ENCODE results near the gene PRDX2.
"Not testable (repeated sequence)": the region's sequence is repeated elsewhere in the genome, so short reads cannot be mapped to it uniquely, and the experiment has no call there.

PRDX2 gene

DNA sequence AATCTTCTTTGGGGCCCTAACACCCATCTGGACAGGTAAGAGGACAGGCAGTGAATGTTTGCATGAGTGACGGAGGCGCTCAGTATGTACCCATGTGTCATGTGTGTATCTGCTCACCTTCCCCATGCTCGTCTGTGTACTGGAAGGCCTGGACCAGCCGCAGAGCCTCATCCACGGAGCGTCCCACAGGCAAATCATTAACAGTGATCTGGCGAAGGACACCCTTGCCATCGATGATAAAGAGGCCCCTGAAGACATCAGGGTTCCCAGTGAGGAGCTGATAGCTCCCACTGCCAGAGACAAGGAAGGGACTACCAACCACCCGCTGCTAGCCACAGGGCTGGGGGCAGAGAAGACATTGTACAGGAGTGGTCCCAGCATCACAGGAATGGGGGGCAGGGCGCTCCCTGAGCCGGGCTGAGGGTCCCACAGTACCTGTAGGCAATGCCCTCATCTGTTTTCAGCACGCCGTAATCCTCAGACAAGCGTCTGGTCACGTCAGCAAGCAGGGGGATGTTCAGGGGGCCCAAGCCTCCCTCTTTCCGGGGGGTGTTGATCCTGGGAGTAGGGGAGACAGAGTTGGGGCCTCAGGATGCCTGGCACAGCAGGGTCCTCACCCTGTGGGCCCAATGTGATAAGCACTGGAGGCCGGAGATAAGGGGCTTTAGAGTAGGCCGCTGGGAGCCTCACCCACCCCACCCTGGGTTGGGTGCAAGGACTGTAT lies 1.7 kb downstream of the PRDX2 start:
- TF ChIP-seq, protein P1, sequence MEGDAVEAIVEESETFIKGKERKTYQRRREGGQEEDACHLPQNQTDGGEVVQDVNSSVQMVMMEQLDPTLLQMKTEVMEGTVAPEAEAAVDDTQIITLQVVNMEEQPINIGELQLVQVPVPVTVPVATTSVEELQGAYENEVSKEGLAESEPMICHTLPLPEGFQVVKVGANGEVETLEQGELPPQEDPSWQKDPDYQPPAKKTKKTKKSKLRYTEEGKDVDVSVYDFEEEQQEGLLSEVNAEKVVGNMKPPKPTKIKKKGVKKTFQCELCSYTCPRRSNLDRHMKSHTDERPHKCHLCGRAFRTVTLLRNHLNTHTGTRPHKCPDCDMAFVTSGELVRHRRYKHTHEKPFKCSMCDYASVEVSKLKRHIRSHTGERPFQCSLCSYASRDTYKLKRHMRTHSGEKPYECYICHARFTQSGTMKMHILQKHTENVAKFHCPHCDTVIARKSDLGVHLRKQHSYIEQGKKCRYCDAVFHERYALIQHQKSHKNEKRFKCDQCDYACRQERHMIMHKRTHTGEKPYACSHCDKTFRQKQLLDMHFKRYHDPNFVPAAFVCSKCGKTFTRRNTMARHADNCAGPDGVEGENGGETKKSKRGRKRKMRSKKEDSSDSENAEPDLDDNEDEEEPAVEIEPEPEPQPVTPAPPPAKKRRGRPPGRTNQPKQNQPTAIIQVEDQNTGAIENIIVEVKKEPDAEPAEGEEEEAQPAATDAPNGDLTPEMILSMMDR (IDR thresholded peaks at IDR 0.05; ENCODE audit: low read depth, low read length, missing control alignments) = no peak
- in situ Hi-C loops (cut with HindIII; ENCODE audit: low pct_ligation_motif_present, low sequenced_read_pairs) = no loop called here
- H3K36me3 ChIP-seq (replicated peaks) = peaks cover 15% of the 10 kb centered on the region
- H3K4me3 ChIP-seq (ENCODE audit: low read depth, low read length) = no peak overlapping the region
- no peaks in the 10 kb centered on the region for H3K27me3 ChIP-seq (replicated peaks)
- no peak for DNase-seq
- H3K27ac ChIP-seq = no peak overlapping the region

GRCh38 chr19:12797607-12798006 lies 4.0 kb downstream of the PRDX2 start:
- in situ Hi-C loops (cut with HindIII; ENCODE audit: low pct_ligation_motif_present, low sequenced_read_pairs); H3K4me3 ChIP-seq (ENCODE audit: low read depth, low read length); DNase-seq; H3K27me3 ChIP-seq (replicated peaks); H3K27ac ChIP-seq: not testable (repeated sequence)
- peaks cover 17% of the 10 kb centered on the region for H3K36me3 ChIP-seq (replicated peaks)

- in situ Hi-C loops (cut with HindIII; ENCODE audit: low pct_ligation_motif_present, low sequenced_read_pairs) = no loop called here
- H3K4me3 ChIP-seq (ENCODE audit: low read depth, low read length) = no peak overlapping the region
- peaks cover 18% of the 10 kb centered on the region for H3K36me3 ChIP-seq (replicated peaks)
- no peak for DNase-seq
- no peak overlapping the region for H3K27ac ChIP-seq
- no peaks in the 10 kb centered on the region for H3K27me3 ChIP-seq (replicated peaks)
- TF ChIP-seq, protein P1 (IDR thresholded peaks at IDR 0.05; ENCODE audit: low read depth, low read length, missing control alignments) = no peak
These were observed 4.4 kb downstream of the PRDX2 start for GRCh38 chr19:12797141-12797587.

- TF ChIP-seq, protein P1 (IDR thresholded peaks at IDR 0.05; ENCODE audit: low read depth, low read length, missing control alignments) = peak; percentile 94
- H3K27ac ChIP-seq = no peak overlapping the region
- no peaks in the 10 kb centered on the region for H3K27me3 ChIP-seq (replicated peaks)
- H3K36me3 ChIP-seq (replicated peaks) = peaks cover 18% of the 10 kb centered on the region
- no peak overlapping the region for H3K4me3 ChIP-seq (ENCODE audit: low read depth, low read length)
- in situ Hi-C loops (cut with HindIII; ENCODE audit: low pct_ligation_motif_present, low sequenced_read_pairs) = no loop called here
- DNase-seq = peak; percentile 58
These were observed 5.2 kb downstream of the PRDX2 start for GRCh38 chr19:12796146-12797071.

GRCh38 chr19:12794971-12795381 lies 6.6 kb downstream of the PRDX2 start:
- no peak overlapping the region for H3K4me3 ChIP-seq (ENCODE audit: low read depth, low read length)
- H3K36me3 ChIP-seq (replicated peaks) = peaks cover 13% of the 10 kb centered on the region
- H3K27me3 ChIP-seq (replicated peaks) = no peaks in the 10 kb centered on the region
- no peak for DNase-seq
- no peak overlapping the region for H3K27ac ChIP-seq
- TF ChIP-seq, protein P1 (IDR thresholded peaks at IDR 0.05; ENCODE audit: low read depth, low read length, missing control alignments) = no peak
- in situ Hi-C loops (cut with HindIII; ENCODE audit: low pct_ligation_motif_present, low sequenced_read_pairs) = no loop called here
